Measurements from ENCODE around the gene ACAA2. TPM values are rescaled to one million over a fixed set of nuclear protein-coding genes. Genes with fewer than 3 reads are reported as not detected.

ACAA2 gene
- total and polyA plus RNA-seq, 2 experiments from 2014 or later: 91.1 to 126 TPM

DNA sequence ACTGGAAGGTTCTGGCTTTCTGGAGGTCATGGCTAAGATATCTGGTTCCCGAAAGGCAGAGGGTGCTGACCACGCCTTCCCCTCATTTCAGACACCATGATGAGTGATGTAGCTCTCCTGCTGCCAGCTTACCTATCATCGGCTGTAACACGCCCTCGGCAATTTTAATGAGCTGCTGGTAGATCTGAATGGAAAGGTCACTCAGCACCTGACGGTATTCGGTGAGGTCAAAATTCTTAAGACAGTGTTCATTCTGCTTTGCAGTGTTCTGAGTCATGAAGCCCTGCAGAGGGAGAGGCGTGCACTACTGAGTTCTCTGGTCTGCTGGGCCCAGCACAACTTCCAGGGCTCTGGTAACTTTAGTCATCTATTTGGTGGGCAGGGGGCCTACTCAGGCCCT, 25.7 kb upstream of the ACAA2 start (continued):
- TF ChIP-seq, protein P1, sequence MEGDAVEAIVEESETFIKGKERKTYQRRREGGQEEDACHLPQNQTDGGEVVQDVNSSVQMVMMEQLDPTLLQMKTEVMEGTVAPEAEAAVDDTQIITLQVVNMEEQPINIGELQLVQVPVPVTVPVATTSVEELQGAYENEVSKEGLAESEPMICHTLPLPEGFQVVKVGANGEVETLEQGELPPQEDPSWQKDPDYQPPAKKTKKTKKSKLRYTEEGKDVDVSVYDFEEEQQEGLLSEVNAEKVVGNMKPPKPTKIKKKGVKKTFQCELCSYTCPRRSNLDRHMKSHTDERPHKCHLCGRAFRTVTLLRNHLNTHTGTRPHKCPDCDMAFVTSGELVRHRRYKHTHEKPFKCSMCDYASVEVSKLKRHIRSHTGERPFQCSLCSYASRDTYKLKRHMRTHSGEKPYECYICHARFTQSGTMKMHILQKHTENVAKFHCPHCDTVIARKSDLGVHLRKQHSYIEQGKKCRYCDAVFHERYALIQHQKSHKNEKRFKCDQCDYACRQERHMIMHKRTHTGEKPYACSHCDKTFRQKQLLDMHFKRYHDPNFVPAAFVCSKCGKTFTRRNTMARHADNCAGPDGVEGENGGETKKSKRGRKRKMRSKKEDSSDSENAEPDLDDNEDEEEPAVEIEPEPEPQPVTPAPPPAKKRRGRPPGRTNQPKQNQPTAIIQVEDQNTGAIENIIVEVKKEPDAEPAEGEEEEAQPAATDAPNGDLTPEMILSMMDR (conservative IDR thresholded peaks at IDR 0.05; ENCODE audit: low read depth in 2 of 2): no peak
- TF ChIP-seq, protein P2, sequence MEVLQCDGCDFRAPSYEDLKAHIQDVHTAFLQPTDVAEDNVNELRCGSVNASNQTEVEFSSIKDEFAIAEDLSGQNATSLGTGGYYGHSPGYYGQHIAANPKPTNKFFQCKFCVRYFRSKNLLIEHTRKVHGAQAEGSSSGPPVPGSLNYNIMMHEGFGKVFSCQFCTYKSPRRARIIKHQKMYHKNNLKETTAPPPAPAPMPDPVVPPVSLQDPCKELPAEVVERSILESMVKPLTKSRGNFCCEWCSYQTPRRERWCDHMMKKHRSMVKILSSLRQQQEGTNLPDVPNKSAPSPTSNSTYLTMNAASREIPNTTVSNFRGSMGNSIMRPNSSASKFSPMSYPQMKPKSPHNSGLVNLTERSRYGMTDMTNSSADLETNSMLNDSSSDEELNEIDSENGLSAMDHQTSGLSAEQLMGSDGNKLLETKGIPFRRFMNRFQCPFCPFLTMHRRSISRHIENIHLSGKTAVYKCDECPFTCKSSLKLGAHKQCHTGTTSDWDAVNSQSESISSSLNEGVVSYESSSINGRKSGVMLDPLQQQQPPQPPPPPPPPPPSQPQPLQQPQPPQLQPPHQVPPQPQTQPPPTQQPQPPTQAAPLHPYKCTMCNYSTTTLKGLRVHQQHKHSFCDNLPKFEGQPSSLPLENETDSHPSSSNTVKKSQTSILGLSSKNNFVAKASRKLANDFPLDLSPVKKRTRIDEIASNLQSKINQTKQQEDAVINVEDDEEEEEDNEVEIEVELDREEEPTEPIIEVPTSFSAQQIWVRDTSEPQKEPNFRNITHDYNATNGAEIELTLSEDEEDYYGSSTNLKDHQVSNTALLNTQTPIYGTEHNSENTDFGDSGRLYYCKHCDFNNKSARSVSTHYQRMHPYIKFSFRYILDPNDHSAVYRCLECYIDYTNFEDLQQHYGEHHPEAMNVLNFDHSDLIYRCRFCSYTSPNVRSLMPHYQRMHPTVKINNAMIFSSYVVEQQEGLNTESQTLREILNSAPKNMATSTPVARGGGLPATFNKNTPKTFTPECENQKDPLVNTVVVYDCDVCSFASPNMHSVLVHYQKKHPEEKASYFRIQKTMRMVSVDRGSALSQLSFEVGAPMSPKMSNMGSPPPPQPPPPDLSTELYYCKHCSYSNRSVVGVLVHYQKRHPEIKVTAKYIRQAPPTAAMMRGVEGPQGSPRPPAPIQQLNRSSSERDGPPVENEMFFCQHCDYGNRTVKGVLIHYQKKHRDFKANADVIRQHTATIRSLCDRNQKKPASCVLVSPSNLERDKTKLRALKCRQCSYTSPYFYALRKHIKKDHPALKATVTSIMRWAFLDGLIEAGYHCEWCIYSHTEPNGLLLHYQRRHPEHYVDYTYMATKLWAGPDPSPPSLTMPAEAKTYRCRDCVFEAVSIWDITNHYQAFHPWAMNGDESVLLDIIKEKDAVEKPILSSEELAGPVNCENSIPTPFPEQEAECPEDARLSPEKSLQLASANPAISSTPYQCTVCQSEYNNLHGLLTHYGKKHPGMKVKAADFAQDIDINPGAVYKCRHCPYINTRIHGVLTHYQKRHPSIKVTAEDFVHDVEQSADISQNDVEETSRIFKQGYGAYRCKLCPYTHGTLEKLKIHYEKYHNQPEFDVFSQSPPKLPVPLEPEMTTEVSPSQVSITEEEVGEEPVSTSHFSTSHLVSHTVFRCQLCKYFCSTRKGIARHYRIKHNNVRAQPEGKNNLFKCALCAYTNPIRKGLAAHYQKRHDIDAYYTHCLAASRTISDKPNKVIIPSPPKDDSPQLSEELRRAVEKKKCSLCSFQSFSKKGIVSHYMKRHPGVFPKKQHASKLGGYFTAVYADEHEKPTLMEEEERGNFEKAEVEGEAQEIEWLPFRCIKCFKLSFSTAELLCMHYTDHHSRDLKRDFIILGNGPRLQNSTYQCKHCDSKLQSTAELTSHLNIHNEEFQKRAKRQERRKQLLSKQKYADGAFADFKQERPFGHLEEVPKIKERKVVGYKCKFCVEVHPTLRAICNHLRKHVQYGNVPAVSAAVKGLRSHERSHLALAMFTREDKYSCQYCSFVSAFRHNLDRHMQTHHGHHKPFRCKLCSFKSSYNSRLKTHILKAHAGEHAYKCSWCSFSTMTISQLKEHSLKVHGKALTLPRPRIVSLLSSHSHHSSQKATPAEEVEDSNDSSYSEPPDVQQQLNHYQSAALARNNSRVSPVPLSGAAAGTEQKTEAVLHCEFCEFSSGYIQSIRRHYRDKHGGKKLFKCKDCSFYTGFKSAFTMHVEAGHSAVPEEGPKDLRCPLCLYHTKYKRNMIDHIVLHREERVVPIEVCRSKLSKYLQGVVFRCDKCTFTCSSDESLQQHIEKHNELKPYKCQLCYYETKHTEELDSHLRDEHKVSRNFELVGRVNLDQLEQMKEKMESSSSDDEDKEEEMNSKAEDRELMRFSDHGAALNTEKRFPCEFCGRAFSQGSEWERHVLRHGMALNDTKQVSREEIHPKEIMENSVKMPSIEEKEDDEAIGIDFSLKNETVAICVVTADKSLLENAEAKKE (CRISPR knock-in tag; IDR thresholded peaks at IDR 0.05): no peak

DNA sequence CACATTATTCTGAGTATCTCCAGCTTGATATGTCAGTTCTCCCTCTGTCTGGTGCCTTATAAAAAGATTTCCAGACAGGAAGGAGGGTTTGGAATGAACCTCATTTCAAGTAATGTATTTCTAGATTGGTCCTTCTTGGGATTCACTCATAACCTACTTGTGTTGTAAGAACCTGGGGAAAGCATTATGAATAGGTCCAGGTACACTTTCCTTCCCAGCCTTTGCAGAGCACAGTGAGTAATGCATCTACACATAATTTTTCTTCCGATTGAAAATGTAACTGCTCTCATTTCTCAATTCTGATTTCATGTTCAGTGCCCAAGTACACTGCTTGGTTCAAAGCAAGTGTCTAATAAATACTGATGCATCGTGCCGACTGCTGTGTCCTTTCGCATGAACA, 25.0 kb upstream of the ACAA2 start:
- no peak overlapping the region for H3K27ac ChIP-seq (ENCODE audit: low read depth)
- H3K4me3 Mint-ChIP-seq: no peak overlapping the region
- H3K36me3 ChIP-seq (ENCODE audit: insufficient read depth): no peaks in the 10 kb centered on the region
- H3F3A ChIP-seq (replicated peaks; ENCODE audit: low read depth): no peaks in the 10 kb centered on the region
- H3K36me3 Mint-ChIP-seq (ENCODE audit: low read depth): no peaks in the 10 kb centered on the region; the same call in 2 of the 3 replicates
- H4K20me1 ChIP-seq (replicated peaks; ENCODE audit: insufficient read depth): no peaks in the 10 kb centered on the region
- H3K9me3 Mint-ChIP-seq: no peaks in the 10 kb centered on the region
- no peaks in the 10 kb centered on the region for H3K27me3 ChIP-seq (ENCODE audit: insufficient read depth)
- no peak overlapping the region for H3K4me3 ChIP-seq
- no peak for ATAC-seq
- H3K27me3 Mint-ChIP-seq (ENCODE audit: insufficient read depth, low read depth, poor library complexity): no peaks in the 10 kb centered on the region
- no peak overlapping the region for H2AFZ ChIP-seq
- no peak overlapping the region for H3K27ac Mint-ChIP-seq
- no peak for DNase-seq (ENCODE audit: low spot score)
- no peak overlapping the region for H3K4me2 ChIP-seq
- no peaks in the 10 kb centered on the region for H3K4me1 ChIP-seq (ENCODE audit: insufficient read depth)
- H3K9me2 ChIP-seq (ENCODE audit: insufficient read depth): no peaks in the 10 kb centered on the region
- H3K79me2 ChIP-seq (replicated peaks; ENCODE audit: insufficient read depth): no peaks in the 10 kb centered on the region
- no peaks in the 10 kb centered on the region for H3K4me1 Mint-ChIP-seq
- TF ChIP-seq ZNF331 (CRISPR knock-in tag; IDR thresholded peaks at IDR 0.05; ENCODE audit: low read depth): no peak
- TF ChIP-seq, protein P1 (conservative IDR thresholded peaks at IDR 0.05; ENCODE audit: low read depth in 2 of 2): no peak
- no peak for TF ChIP-seq POLR2AphosphoS5 (IDR thresholded peaks at IDR 0.05; ENCODE audit: low read depth)
- no peak for TF ChIP-seq ETS1 (IDR thresholded peaks at IDR 0.05)
- no peak for TF ChIP-seq JUNB (IDR thresholded peaks at IDR 0.05; ENCODE audit: unreplicated experiment)

Data from GM23338 (cell line).